ENCODE measurements around the gene C4orf50. TPM values are rescaled to one million over a fixed set of nuclear protein-coding genes. Genes with fewer than 3 reads are reported as not detected.

Gene C4orf50
- total RNA-seq, 1 experiment from 2014 or later = 0.17 TPM

DNA sequence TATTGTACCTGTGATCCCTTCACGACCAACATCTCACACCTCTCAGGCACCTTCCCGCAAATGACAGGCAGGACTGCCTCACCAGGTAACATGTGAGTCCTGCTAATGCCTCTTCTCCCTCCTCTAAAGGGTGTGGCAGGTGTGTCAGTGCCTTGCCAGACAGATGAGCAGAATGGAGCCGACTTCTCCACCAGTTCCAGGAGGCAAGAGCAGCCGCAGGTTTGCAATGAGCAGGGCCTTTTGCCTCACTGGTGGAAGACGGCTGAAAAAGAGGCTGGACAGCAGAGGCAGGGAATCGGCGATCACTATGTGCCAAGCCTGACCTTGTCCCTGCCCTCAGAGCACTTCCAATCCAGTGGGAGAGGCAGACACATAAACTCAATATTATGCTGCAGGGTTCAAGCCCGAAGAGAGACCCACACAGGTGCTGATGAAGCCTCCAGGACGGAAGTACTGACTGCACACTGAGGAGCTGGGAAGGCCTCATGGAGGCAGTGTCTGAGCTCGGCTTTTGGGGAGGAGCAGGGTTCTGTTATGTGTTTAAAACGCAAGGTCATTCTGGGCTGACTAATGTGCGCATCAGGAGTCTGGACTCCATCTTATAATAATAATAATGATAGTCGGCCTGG, 57.9 kb downstream of the C4orf50 start:
- Histone ChIP-seq H3K4me2 (ENCODE audit: insufficient read depth, insufficient read length, low read length) (no peak overlapping the region), H2BK20ac (ENCODE audit: low read depth, low read length, poor library complexity, severe bottlenecking) (no peak overlapping the region), H4K91ac (ENCODE audit: insufficient read length, low read depth, low read length) (no peak overlapping the region), H3K23me2 (ENCODE audit: insufficient read length, low read depth, low read length, poor library complexity, severe bottlenecking) (no peaks in the 10 kb centered on the region), H3K9ac (ENCODE audit: extremely low read depth, insufficient read length, low read length) (no peak overlapping the region), H2BK120ac (ENCODE audit: low read depth, low read length, poor library complexity, severe bottlenecking) (no peak overlapping the region), H4K20me1 (ENCODE audit: control insufficient read depth, insufficient read depth, insufficient read length) (no peaks in the 10 kb centered on the region), H2AK5ac (ENCODE audit: insufficient read length, low read length) (no peak overlapping the region), H4K8ac (replicated peaks; ENCODE audit: insufficient read length, low read depth, low read length) (no peak overlapping the region), H3K79me2 (ENCODE audit: insufficient read depth, low read length) (no peaks in the 10 kb centered on the region), H3K23ac (ENCODE audit: insufficient read length, low read depth, low read length) (no peak overlapping the region), H3T11ph (ENCODE audit: low read length) (no peak overlapping the region), H2AFZ (ENCODE audit: low read length) (no peak overlapping the region), H3K27me3 (ENCODE audit: insufficient read depth, low read length) (no peaks in the 10 kb centered on the region), H2BK12ac (ENCODE audit: insufficient read length, low read depth, low read length) (no peak overlapping the region), H3K18ac (ENCODE audit: insufficient read length, low read depth, low read length) (no peak overlapping the region), H3K14ac (ENCODE audit: insufficient read depth, low read length) (no peak overlapping the region), H3K27ac (ENCODE audit: insufficient read length, low read depth, low read length) (no peak overlapping the region), H4K5ac (ENCODE audit: insufficient read length, low read depth, low read length) (no peak overlapping the region), H3K9me3 (ENCODE audit: control insufficient read depth, low read depth, low read length) (no peaks in the 10 kb centered on the region), H3K79me1 (ENCODE audit: insufficient read depth, low read depth, low read length, poor library complexity, severe bottlenecking) (no peaks in the 10 kb centered on the region), H2BK15ac (ENCODE audit: low read depth, low read length) (no peak overlapping the region), H3K56ac (ENCODE audit: insufficient read length, low read depth, low read length) (no peak overlapping the region), H3K4ac (ENCODE audit: low read depth, low read length) (no peak overlapping the region), H2BK5ac (ENCODE audit: insufficient read length, low read length) (no peak overlapping the region), H3K4me1 (ENCODE audit: insufficient read depth, low read length) (no peaks in the 10 kb centered on the region)
- TF ChIP-seq, protein P1, sequence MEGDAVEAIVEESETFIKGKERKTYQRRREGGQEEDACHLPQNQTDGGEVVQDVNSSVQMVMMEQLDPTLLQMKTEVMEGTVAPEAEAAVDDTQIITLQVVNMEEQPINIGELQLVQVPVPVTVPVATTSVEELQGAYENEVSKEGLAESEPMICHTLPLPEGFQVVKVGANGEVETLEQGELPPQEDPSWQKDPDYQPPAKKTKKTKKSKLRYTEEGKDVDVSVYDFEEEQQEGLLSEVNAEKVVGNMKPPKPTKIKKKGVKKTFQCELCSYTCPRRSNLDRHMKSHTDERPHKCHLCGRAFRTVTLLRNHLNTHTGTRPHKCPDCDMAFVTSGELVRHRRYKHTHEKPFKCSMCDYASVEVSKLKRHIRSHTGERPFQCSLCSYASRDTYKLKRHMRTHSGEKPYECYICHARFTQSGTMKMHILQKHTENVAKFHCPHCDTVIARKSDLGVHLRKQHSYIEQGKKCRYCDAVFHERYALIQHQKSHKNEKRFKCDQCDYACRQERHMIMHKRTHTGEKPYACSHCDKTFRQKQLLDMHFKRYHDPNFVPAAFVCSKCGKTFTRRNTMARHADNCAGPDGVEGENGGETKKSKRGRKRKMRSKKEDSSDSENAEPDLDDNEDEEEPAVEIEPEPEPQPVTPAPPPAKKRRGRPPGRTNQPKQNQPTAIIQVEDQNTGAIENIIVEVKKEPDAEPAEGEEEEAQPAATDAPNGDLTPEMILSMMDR (conservative IDR thresholded peaks at IDR 0.05) = no peak
- H3K4me1 Mint-ChIP-seq = peaks cover 22 to 29% of the 10 kb centered on the region in 2 experiments
- peaks cover 40% of the 10 kb centered on the region for H3K27me3 Mint-ChIP-seq (ENCODE audit: low read depth)
- H3K4me3 Mint-ChIP-seq = no peak overlapping the region; a peak in 1 of 5 replicates
- H3K27ac Mint-ChIP-seq = no peak overlapping the region
- no peaks in the 10 kb centered on the region for H3K9me3 Mint-ChIP-seq
- WGBS (ENCODE audit: extremely low coverage, insufficient read length, low lambda C conversion rate) = no CpG with 5 or more reads among the region's 13 CpGs
- no peak for DNase-seq
- no peaks in the 10 kb centered on the region for H3K36me3 Mint-ChIP-seq (ENCODE audit: insufficient read depth in 1 of 3, low read depth in 3 of 3)

Measured in H9 (cell line).